Right atrium auricular region (tissue), 2 donors: ENCODE results near the gene ANKDD1B. TPM values are rescaled to one million over a fixed set of nuclear protein-coding genes. Genes with fewer than 3 reads are reported as not detected.

ENCODE experiments used
- DNase-seq: peaks from one replicate; pipeline ENCODE4 v3.0.0-alpha.2; 2019; ENCODE audit warnings: low spot score
- H3K27ac ChIP-seq, 2 donors: fragments of 200-600 bp; sonication (generic); 1 replicate in 1 of 2; 2 replicates in 1 of 2; pipeline ENCODE4 v1.5.1; 2016 to 2019
- H3K27me3 ChIP-seq, 2 donors: fragments of 200-600 bp; sonication (generic); one replicate each; pipeline versions ENCODE4 v1.5.1 to v1.6.0; 2017 to 2019
- H3K36me3 ChIP-seq: fragments of 200-600 bp; sonication (generic); one replicate; pipeline ENCODE4 v1.5.1; 2016
- H3K4me1 ChIP-seq, 2 donors: fragments of 200-600 bp; sonication (generic); one replicate each; pipeline versions ENCODE4 v1.5.1 to v1.6.0; 2017 to 2019
- H3K4me3 ChIP-seq, 2 donors: fragments of 200-600 bp; sonication (generic); 1 replicate in 1 of 2; 2 replicates in 1 of 2; pipeline ENCODE4 v1.5.1; 2017 to 2019; ENCODE audit warnings: mild to moderate bottlenecking in 1 of 2, moderate library complexity in 1 of 2
- H3K9me3 ChIP-seq, 2 donors: fragments of 200-600 bp; sonication (generic); one replicate each; pipeline ENCODE4 v1.5.1; 2019
- CTCF ChIP-seq, 2 donors: fragments of 200-600 bp; sonication (generic); IDR thresholded peaks; one replicate each; pipeline ENCODE4 v1.5.1; 2019; ENCODE audit warnings: antibody characterized with exemption in 2 of 2
- total RNA-seq, 2 donors: library from RNA; depleted of rRNA; stranded (reverse); fragments of >200 nt; gene quantifications; one replicate each; pipeline ENCODE4 v1.1.0, GENCODE V29; 2016

ANKDD1B gene
- total RNA-seq, 2 donors from 2014 or later = not detected

- no peaks in the 10 kb centered on the region for H3K9me3 ChIP-seq
- DNase-seq = no peak
- no peak overlapping the region for H3K27ac ChIP-seq
- no peak for TF ChIP-seq CTCF (IDR thresholded peaks at IDR 0.05)
- H3K36me3 ChIP-seq = no peaks in the 10 kb centered on the region
- no peaks in the 10 kb centered on the region for H3K4me1 ChIP-seq
- no peaks in the 10 kb centered on the region for H3K27me3 ChIP-seq
- H3K4me3 ChIP-seq = no peak overlapping the region
Measured at GRCh38 chr5:75626959-75627358, 15.7 kb downstream of the ANKDD1B start.

GRCh38 chr5:75627801-75628200, 16.5 kb downstream of the ANKDD1B start:
- H3K27me3 ChIP-seq = no peaks in the 10 kb centered on the region
- no peak for DNase-seq
- TF ChIP-seq CTCF (IDR thresholded peaks at IDR 0.05) = no peak
- no peak overlapping the region for H3K27ac ChIP-seq
- no peaks in the 10 kb centered on the region for H3K36me3 ChIP-seq
- H3K4me1 ChIP-seq = no peaks in the 10 kb centered on the region
- H3K4me3 ChIP-seq = no peak overlapping the region
- no peaks in the 10 kb centered on the region for H3K9me3 ChIP-seq

- no peaks in the 10 kb centered on the region for H3K9me3 ChIP-seq
- H3K27ac ChIP-seq = no peak overlapping the region
- no peaks in the 10 kb centered on the region for H3K27me3 ChIP-seq
- H3K36me3 ChIP-seq = no peaks in the 10 kb centered on the region
- H3K4me1 ChIP-seq = no peaks in the 10 kb centered on the region
- no peak overlapping the region for H3K4me3 ChIP-seq
- DNase-seq = no peak
- TF ChIP-seq CTCF (IDR thresholded peaks at IDR 0.05) = no peak
Measured at GRCh38 chr5:75630875-75631274, 19.6 kb downstream of the ANKDD1B start.

GRCh38 chr5:75632321-75632720, 21.1 kb downstream of the ANKDD1B start:
- Histone ChIP-seq H3K36me3 (no peaks in the 10 kb centered on the region), H3K27me3 (no peaks in the 10 kb centered on the region), H3K4me1 (no peaks in the 10 kb centered on the region), H3K27ac (no peak overlapping the region), H3K9me3 (no peaks in the 10 kb centered on the region), H3K4me3 (no peak overlapping the region)
- no peak for TF ChIP-seq CTCF (IDR thresholded peaks at IDR 0.05)
- no peak for DNase-seq

GRCh38 chr5:75637949-75638348, 26.7 kb downstream of the ANKDD1B start:
- no peak overlapping the region for H3K4me3 ChIP-seq

More at GRCh38 chr5:75637949-75638348, 26.7 kb downstream of the ANKDD1B start:
- H3K27ac ChIP-seq = no peak overlapping the region
- no peak for DNase-seq
- H3K4me1 ChIP-seq = no peaks in the 10 kb centered on the region
- no peaks in the 10 kb centered on the region for H3K36me3 ChIP-seq
- no peaks in the 10 kb centered on the region for H3K27me3 ChIP-seq
- peaks cover 0 to 9% of the 10 kb centered on the region in 2 donors for H3K9me3 ChIP-seq
- no peak for TF ChIP-seq CTCF (IDR thresholded peaks at IDR 0.05)
